Neuronal stem cell (in vitro differentiated cells): ENCODE measurements around the gene ARHGAP26.

Experiments
- DNase-seq: peaks from one replicate; pipeline ENCODE4 v3.0.0-alpha.2; 2013; ENCODE audit warnings: low spot score
- H2AFZ ChIP-seq: one replicate; pipeline ENCODE4 v1.6.1; 2013; ENCODE audit warnings: mild to moderate bottlenecking, low read length, inconsistent platforms
- H2AK5ac ChIP-seq: 2 replicates; pipeline ENCODE4 v1.6.1; 2013; ENCODE audit warnings: low read depth, mild to moderate bottlenecking, inconsistent platforms, low read length, moderate library complexity, mixed read lengths
- H2BK120ac ChIP-seq: 2 replicates; pipeline ENCODE4 v1.6.1; 2013; ENCODE audit warnings: low read depth, mild to moderate bottlenecking, inconsistent platforms, low read length, moderate library complexity, mixed read lengths
- H2BK12ac ChIP-seq: one replicate; pipeline ENCODE4 v1.6.1; 2013; ENCODE audit warnings: low read length, inconsistent platforms
- H2BK15ac ChIP-seq: 2 replicates; pipeline ENCODE4 v1.6.1; 2013; ENCODE audit warnings: mild to moderate bottlenecking, low read length, inconsistent platforms, mixed read lengths
- H2BK5ac ChIP-seq: one replicate; pipeline ENCODE4 v1.6.1; 2013; ENCODE audit warnings: inconsistent platforms, mild to moderate bottlenecking, low read length, moderate library complexity
- H3K14ac ChIP-seq: one replicate; pipeline ENCODE4 v1.6.1; 2013; ENCODE audit warnings: low read length, inconsistent platforms
- H3K18ac ChIP-seq: 2 replicates; pipeline ENCODE4 v1.6.1; 2013; ENCODE audit warnings: low read length, inconsistent platforms
- H3K23ac ChIP-seq: 2 replicates; pipeline ENCODE4 v1.6.1; 2013; ENCODE audit warnings: low read depth, mild to moderate bottlenecking, mixed read lengths, low read length, inconsistent platforms; ENCODE audit not compliant: poor library complexity
- H3K27ac ChIP-seq: replicated peaks from 3 replicates; pipeline ENCODE4 v1.5.1; 2013; ENCODE audit warnings: low read length, inconsistent platforms
- H3K27me3 ChIP-seq, 3 experiments: 2 replicates each; pipeline ENCODE4 v1.6.1; 2013; ENCODE audit warnings: low read length in 3 of 3, mild to moderate bottlenecking in 2 of 3, inconsistent platforms in 1 of 3, low read depth in 1 of 3, mixed read lengths in 1 of 3, moderate library complexity in 1 of 3; ENCODE audit not compliant: control insufficient read depth in 3 of 3, insufficient read depth in 3 of 3
- H3K36me3 ChIP-seq, 2 donors: replicated peaks in 1 of 2; 2 replicates each; pipeline ENCODE4 v1.6.1; 2013; ENCODE audit warnings: low read length in 2 of 2; ENCODE audit not compliant: control insufficient read depth in 2 of 2, insufficient read depth in 2 of 2
- H3K4ac ChIP-seq: 2 replicates; pipeline ENCODE4 v1.6.1; 2013; ENCODE audit warnings: inconsistent platforms, mild to moderate bottlenecking, low read length, moderate library complexity
- H3K4me1 ChIP-seq, 2 donors: 1 replicate in 1 of 2; 2 replicates in 1 of 2; pipeline ENCODE4 v1.6.1; 2013; ENCODE audit warnings: low read length in 2 of 2, low read depth in 1 of 2; ENCODE audit not compliant: control insufficient read depth in 2 of 2, insufficient read depth in 1 of 2
- H3K4me2 ChIP-seq: one replicate; pipeline ENCODE4 v1.6.1; 2013; ENCODE audit warnings: mild to moderate bottlenecking, low read length, inconsistent platforms; ENCODE audit not compliant: insufficient read depth, poor library complexity, severe bottlenecking
- H3K4me3 ChIP-seq, 2 donors: 2 replicates each; pipeline ENCODE4 v1.5.1; 2013; ENCODE audit warnings: low read length in 2 of 2, mild to moderate bottlenecking in 2 of 2, inconsistent platforms in 1 of 2, moderate library complexity in 1 of 2
- H3K79me1 ChIP-seq: one replicate; pipeline ENCODE4 v1.6.1; 2013; ENCODE audit warnings: low read depth, mild to moderate bottlenecking, inconsistent platforms, low read length, moderate library complexity
- H3K9ac ChIP-seq: one replicate; pipeline ENCODE4 v1.6.1; 2013; ENCODE audit warnings: mild to moderate bottlenecking, low read depth, low read length, inconsistent platforms; ENCODE audit not compliant: poor library complexity
- H3K9me3 ChIP-seq, 2 donors: replicated peaks in 1 of 2; 2 replicates each; pipeline versions ENCODE3 to v1.6.1; 2013; ENCODE audit warnings: low read length in 2 of 2, mild to moderate bottlenecking in 2 of 2, inconsistent platforms in 1 of 2, low read depth in 1 of 2, mixed read lengths in 1 of 2, moderate library complexity in 1 of 2; ENCODE audit not compliant: control insufficient read depth in 2 of 2, insufficient read depth in 1 of 2
- H4K8ac ChIP-seq: one replicate; pipeline ENCODE4 v1.6.1; 2013; ENCODE audit warnings: low read depth, mild to moderate bottlenecking, inconsistent platforms, low read length, moderate library complexity
- H4K91ac ChIP-seq: one replicate; pipeline ENCODE4 v1.6.1; 2013; ENCODE audit warnings: low read length, low read depth, mild to moderate bottlenecking, inconsistent platforms; ENCODE audit not compliant: poor library complexity
- WGBS, 2 donors: extraction: QIAGEN DNeasy Blood & Tissue Kit; methylation state at CpG; one replicate each; pipeline ENCODE4 v1.1.7; 2013; ENCODE audit warnings: missing lambda C conversion rate in 2 of 2, mixed read lengths in 1 of 2; ENCODE audit not compliant: insufficient read length in 2 of 2, insufficient replicate concordance in 1 of 2; ENCODE audit errors: extremely low coverage in 2 of 2; 5-methylcytosine and 5-hydroxymethylcytosine counted together

ARHGAP26 gene

GRCh38 chr5:142840575-142840974 lies 70.4 kb downstream of the ARHGAP26 start:
- H3K9ac ChIP-seq: no peak overlapping the region
- no peak overlapping the region for H3K4me3 ChIP-seq
- H2AK5ac ChIP-seq: no peak overlapping the region
- H4K8ac ChIP-seq: no peak overlapping the region
- H3K23ac ChIP-seq: no peak overlapping the region
- H3K27ac ChIP-seq: no peak overlapping the region
- no peak overlapping the region for H3K4me2 ChIP-seq
- H3K27me3 ChIP-seq: no peaks in the 10 kb centered on the region
- no peaks in the 10 kb centered on the region for H3K79me1 ChIP-seq
- H2AFZ ChIP-seq: no peak overlapping the region
- no peak overlapping the region for H2BK5ac ChIP-seq
- no peak overlapping the region for H3K18ac ChIP-seq
- H2BK12ac ChIP-seq: no peak overlapping the region
- H3K14ac ChIP-seq: no peak overlapping the region
- H2BK15ac ChIP-seq: no peak overlapping the region
- H2BK120ac ChIP-seq: no peak overlapping the region
- H3K4ac ChIP-seq: no peak overlapping the region
- H3K9me3 ChIP-seq: no peaks in the 10 kb centered on the region
- H4K91ac ChIP-seq: no peak overlapping the region
- peaks cover 7 to 11% of the 10 kb centered on the region in 2 donors for H3K4me1 ChIP-seq
- no CpG with 5 or more reads among the region's 2 CpGs for WGBS, 2 donors
- DNase-seq: no peak
- H3K36me3 ChIP-seq: no peaks in the 10 kb centered on the region

- Histone ChIP-seq H3K9me3 (no peaks in the 10 kb centered on the region), H2BK15ac (no peak overlapping the region), H2BK5ac (no peak overlapping the region), H3K4me3 (no peak overlapping the region), H3K4ac (no peak overlapping the region), H3K4me2 (no peak overlapping the region), H2AFZ (peak overlapping the region; percentile 72), H3K23ac (no peak overlapping the region), H4K8ac (no peak overlapping the region), H3K79me1 (no peaks in the 10 kb centered on the region), H2BK12ac (no peak overlapping the region), H3K27ac (no peak overlapping the region), H2BK120ac (no peak overlapping the region), H3K14ac (no peak overlapping the region), H3K4me1 (peaks cover 7 to 14% of the 10 kb centered on the region in 2 donors), H3K27me3 (no peaks in the 10 kb centered on the region), H2AK5ac (no peak overlapping the region), H3K18ac (no peak overlapping the region), H3K36me3 (no peaks in the 10 kb centered on the region), H3K9ac (no peak overlapping the region), H4K91ac (no peak overlapping the region)
- no CpG with 5 or more reads among the region's 6 CpGs for WGBS, 2 donors
- DNase-seq: peak; percentile 42
Observed at GRCh38 chr5:142841511-142842265, 71.5 kb downstream of the ARHGAP26 start.

- DNase-seq: no peak
Observed at GRCh38 chr5:142842994-142843905, 73.1 kb downstream of the ARHGAP26 start.

GRCh38 chr5:142844866-142845265 lies 74.7 kb downstream of the ARHGAP26 start:
- Histone ChIP-seq H2BK12ac (no peak overlapping the region), H3K4me3 (no peak overlapping the region), H3K4me1 (peaks cover 8 to 14% of the 10 kb centered on the region in 2 donors), H2AK5ac (no peak overlapping the region), H3K4ac (no peak overlapping the region), H3K27ac (no peak overlapping the region), H2BK15ac (no peak overlapping the region), H3K79me1 (no peaks in the 10 kb centered on the region), H2AFZ (no peak overlapping the region), H3K9ac (no peak overlapping the region), H2BK5ac (no peak overlapping the region), H3K27me3 (no peaks in the 10 kb centered on the region), H2BK120ac (no peak overlapping the region), H3K4me2 (no peak overlapping the region), H3K14ac (no peak overlapping the region), H3K36me3 (no peaks in the 10 kb centered on the region), H3K23ac (no peak overlapping the region), H3K9me3 (no peaks in the 10 kb centered on the region), H4K91ac (no peak overlapping the region), H3K18ac (no peak overlapping the region), H4K8ac (no peak overlapping the region)
- no CpG with 5 or more reads among the region's 7 CpGs for WGBS, 2 donors
- no peak for DNase-seq

More at GRCh38 chr5:142842994-142843905, 73.1 kb downstream of the ARHGAP26 start:
- Histone ChIP-seq H3K4me3 (no peak overlapping the region), H3K18ac (no peak overlapping the region), H3K14ac (no peak overlapping the region), H2BK15ac (no peak overlapping the region), H3K27me3 (no peaks in the 10 kb centered on the region), H4K91ac (no peak overlapping the region), H2BK12ac (no peak overlapping the region), H2AFZ (no peak overlapping the region), H4K8ac (no peak overlapping the region), H3K4ac (no peak overlapping the region), H3K36me3 (no peaks in the 10 kb centered on the region), H3K9me3 (no peaks in the 10 kb centered on the region), H3K79me1 (no peaks in the 10 kb centered on the region), H2BK5ac (no peak overlapping the region), H2BK120ac (no peak overlapping the region), H3K9ac (no peak overlapping the region), H2AK5ac (no peak overlapping the region), H3K23ac (no peak overlapping the region), H3K4me2 (no peak overlapping the region), H3K4me1 (peaks cover 6 to 14% of the 10 kb centered on the region in 2 donors), H3K27ac (no peak overlapping the region)
- no CpG with 5 or more reads among the region's 6 CpGs for WGBS, 2 donors
